ENCODE data around the gene AKAP1. TPM values are rescaled to one million over a fixed set of nuclear protein-coding genes. Genes with fewer than 3 reads are reported as not detected.
A peak's percentile ranks its signal among the peaks of the same experiment; 100 is the strongest.

The AKAP1 gene
- polyA plus RNA-seq, 3 donors: 32.5 to 37.0 (median 33.4) TPM

DNA sequence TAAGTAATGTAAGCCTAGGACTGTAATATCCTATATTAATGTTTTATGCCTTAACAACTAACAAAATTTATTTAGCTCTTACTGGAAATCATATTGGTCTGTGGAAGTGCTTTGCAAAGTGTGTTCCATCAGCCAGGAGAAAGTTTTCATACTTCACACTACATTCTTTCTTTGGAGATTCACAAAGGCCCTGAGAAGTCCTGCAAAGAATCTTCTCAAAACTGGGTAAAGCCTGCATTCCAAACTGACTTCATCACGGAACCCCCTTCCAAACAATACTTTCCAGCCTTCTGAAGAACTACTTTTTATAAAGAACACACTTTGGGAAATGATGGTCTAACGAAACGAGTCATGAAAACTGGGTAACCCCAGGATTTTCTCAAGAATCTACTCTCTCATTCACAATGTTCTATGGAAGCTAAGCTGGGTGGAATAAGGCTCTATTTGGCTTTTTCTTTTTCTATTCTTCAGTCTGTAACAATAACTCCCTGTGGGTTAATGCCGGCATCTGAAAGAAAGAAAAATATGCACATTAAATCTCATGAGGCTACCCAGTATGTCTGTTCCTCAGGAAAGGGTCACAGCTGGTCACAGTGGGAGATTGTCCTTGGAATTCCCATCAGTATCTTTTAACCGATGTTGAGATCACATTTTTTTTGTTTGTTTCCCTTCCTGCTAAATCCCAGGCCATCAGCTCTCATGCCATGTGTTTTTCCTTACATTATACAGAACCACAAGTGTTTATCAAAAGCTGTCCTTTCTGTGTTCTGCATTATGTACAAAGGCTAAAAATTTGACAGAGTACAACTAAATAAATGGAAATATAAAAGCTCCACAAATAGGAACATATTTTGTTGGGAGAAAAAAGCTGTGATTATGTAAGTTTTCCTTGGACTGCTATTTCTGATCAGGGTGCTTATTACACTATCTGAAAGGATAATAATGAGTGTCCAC is 12.8 kb upstream of the AKAP1 start:
- no peak for DNase-seq (ENCODE audit: extremely low read depth in 1 of 11, low read depth in 9 of 11, low spot score in 4 of 11)

DNA sequence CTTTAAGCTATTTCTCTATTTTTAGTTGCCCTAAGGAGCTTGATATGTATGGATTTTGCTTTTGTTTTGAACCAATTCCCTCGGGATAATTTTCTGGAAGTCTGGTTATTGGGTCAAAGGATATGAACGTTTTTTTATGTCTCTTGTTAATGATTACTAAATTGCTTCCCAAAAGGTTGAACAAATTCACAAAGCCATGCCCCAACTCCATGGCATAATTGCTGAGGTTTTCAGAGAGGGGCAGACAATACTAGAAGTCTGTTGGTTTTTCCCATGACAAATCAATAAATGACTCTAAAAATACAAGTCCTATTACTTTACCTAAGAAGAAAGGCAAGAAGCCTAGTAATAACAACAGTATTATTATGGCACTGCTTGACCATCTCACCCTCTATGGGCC is 11.4 kb upstream of the AKAP1 start:
- no peak for DNase-seq (ENCODE audit: extremely low read depth in 1 of 11, low read depth in 9 of 11, low spot score in 4 of 11)

DNA sequence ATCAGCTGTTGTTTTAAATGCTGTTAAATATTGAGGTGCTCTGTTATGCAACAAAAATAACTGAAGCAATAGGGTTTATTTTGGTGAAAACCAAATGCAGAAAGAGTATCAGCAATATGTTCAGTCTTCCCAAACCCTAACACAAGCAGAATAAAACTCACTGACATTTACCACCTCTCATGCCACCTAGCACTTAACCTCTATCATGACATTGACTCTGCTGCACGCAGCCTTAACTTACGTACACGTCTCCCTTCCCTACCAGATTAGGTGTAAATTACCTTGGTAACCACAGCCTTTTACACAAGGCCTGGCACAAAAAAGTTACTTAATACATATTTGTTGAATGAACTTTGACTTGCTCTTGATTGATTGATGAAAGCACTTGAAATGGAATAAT is 9.9 kb upstream of the AKAP1 start:
- no peak for DNase-seq (ENCODE audit: extremely low read depth in 1 of 11, low read depth in 9 of 11, low spot score in 4 of 11)

DNA sequence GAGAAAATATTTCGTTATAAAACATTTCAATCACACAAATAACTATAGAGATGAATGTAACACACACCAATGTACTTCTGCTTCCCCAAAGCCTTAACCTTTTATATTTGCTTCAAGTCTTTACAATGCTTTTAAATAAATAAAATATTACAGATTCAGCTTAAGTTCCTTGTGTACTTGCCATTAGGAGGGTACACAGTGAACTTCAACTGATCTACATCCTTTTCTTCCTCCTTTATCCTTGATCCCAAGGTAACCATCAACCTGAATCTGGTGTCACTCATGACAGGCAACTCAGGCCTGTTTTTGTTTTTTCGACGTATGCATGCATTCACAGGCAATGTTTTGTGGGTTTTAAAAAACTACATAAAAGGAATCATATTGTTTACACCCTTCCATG is 9.3 kb upstream of the AKAP1 start:
- no peak for DNase-seq (ENCODE audit: extremely low read depth in 1 of 11, low read depth in 9 of 11, low spot score in 4 of 11)

DNA sequence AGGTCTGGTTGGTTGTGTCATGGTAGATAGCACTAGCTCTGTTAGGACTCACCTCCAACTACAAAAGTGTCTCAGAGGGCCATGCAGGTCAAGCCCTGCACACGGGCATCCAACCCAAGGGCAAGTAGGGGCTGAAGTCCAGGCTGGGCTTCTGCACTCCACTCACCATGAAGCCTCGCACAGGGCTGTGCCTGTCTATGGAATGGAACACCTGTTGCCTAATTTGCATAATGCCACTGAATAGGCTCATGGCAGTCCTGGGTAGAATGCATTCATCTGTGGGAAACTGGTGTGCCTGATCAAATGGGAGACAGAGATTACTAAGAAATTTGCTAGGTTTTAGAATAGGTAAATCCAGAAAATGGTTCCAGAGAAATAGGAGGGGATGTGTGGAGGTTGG is 8.0 kb upstream of the AKAP1 start:
- DNase-seq (ENCODE audit: extremely low read depth in 1 of 11, low read depth in 9 of 11, low spot score in 4 of 11): no peak

DNA sequence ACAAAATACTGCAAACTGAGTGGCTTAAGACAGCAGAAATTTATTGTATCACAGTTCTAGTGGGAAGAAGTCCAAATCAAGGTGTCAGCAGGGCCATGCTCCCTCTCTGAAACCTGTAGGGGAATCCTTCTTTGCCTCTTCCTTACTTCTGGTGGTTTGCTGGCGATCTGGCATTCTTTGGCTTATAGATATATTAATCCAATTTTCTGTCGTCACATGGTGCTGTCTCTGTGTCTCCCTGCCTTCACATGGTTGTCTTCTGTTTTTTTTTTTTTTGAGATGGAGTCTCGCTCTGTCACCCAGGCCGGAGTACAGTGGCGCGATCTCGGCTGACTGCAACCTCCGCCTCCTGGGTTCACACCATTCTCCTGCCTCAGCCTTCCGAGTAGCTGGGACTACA is 6.8 kb upstream of the AKAP1 start:
- no peak for DNase-seq (ENCODE audit: extremely low read depth in 1 of 11, low read depth in 9 of 11, low spot score in 4 of 11)

DNA sequence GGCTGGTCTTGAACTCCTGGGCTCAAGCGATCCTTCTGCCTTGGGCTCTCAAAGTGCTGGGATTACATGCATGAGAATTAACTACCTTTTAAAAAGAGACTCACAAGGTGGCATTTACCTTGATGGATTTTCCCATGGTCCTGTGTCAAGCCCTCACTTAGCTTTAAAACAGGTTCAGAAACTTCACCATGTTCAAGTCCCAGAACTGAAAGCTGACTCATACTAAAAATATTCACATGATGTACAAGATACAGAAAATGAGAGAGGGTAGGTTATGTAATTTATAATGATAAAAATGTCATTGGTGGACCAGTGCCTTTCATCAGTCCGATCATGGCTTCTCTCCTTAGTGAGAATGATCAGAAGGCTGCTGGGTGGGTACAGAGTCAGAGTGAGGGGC is 4.3 kb upstream of the AKAP1 start:
- no peak for DNase-seq (ENCODE audit: extremely low read depth in 1 of 11, low read depth in 9 of 11, low spot score in 4 of 11)

DNA sequence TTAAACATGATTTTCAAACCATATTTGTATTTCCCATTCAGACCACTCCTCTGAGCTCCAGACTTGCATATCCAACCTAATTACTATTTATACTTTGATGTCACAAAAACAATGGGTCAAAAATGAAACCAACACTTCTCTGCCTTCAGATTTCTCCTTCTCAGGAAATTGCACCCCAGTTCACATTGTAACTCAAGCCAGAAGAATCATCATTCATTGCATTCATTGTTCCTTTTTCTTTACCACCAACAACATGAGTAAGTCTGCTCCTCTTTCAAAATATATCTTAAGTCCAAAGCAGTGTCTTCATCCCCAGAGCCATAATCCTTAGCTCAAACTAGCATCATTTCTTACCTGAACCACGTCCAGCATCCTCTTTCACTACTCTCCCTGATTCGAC is 2.6 kb upstream of the AKAP1 start:
- no peak for DNase-seq (ENCODE audit: extremely low read depth in 1 of 11, low read depth in 9 of 11, low spot score in 4 of 11)

DNA sequence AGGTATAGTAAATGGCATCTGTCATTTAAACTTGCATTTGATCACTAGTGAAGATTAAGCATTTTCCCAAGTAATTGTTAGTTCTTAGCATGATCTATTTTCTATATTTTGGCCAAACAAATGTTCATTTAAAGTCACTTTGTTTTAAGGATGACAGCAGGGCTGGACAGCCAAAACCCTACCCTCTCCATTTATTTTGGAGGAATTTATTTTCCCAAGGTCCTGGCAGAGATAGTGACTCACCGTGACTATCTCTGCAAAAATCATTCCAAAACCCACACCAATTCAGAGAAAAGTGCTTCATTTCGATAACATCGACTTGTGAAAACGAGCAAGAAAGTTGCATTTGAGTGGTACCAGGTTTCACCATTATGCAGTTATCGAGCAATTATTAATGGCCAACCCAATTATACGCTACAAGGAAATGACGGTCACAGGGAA is 665 bp upstream of the AKAP1 start:
- peak in 1 of 11 donors; percentile 73 for DNase-seq (ENCODE audit: extremely low read depth in 1 of 11, low read depth in 9 of 11, low spot score in 4 of 11)

DNA sequence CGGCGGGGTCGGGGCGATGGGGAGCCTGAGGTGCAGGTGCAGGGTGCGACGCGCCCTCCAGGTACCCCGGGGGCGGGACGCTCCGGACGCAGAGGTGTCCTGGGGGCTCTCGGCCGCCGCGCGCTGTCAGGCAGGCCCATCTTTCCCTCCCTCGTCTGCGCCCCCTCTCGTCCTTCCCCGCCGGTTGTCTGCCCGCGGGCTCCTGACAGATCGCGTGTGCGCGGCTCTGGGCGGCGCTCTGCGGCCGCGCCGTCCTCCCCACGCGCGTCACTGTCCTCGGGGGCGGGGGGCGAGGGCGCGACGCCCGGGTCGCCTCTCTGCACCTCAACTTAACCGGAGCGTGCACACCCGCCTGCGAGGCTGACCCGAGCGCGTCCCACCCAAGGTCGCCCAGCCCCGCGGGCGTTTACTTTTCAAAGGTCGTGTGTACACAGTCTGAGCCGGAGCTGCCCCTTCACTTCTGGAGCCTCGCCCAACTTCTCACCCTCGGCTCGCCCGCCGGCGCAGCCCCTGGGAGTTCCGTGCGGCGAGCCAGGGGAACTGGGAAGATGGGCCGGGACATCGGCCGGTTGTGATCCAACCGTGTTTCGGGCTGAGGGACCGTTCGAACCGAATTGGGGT is 512 bp downstream of the AKAP1 start:
- peak in 1 of 11 donors; percentile 39 for DNase-seq (ENCODE audit: extremely low read depth in 1 of 11, low read depth in 9 of 11, low spot score in 4 of 11)

DNA sequence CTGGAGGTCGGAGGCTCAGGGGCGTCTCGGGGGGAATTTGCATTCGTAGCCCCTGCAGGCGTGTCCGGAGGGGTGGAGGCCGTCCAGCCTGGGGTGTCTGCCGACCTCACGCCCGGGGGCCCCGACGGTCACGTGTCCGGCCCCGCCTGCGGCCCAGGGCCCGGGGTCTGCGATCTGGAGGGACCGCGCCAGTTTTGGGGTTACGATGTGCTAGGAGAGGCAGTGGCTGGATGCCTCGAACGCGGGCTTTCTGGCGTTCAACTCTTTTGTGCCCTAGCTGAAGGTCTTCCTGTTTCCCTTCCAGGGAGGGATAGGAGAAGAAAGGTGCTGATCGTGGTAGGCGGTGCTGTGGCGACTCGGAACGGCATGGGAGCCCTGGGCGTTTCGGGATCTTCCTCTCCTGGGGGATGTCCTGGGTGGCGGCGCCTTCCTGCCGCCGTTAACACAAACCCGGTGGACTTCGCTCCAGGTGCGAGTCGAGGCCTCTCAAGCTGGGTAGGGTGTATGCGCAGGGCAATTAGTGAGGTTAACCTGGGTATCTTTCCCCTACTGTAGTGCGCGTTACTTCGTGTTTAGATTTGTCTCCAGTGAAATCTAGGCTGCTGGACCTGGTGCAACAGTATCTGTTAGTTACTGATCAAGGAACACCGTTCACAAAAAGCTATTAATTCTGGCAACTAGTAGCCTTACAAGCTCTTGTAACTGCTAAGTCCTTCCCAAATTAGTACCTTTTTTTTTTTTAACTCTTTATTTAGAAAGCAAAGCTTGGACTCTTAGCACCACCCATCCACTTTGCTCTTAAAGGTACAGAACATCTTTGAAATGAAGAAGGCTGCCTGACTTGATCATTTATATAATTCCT is 1.3 kb downstream of the AKAP1 start:
- DNase-seq (ENCODE audit: extremely low read depth in 1 of 11, low read depth in 9 of 11, low spot score in 4 of 11): no peak

DNA sequence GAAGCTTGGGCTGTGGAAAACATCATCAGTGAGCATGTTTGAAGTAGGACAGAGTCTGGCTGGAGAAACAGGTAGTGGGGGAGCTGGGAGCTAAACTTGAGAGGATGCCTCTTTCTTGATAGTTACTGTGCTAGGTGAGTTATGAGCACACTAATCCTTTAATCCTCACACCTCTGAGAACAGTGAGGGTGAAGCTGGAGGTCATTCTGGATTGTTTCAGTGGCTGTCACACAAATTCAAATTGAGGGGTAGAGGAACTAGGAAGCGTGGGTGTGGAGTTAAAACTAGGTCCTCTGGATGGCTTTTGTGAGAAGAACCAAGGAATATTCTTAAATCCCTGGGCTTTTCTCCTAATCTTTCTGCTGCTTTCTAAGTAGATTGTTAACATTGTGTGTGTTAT is 3.3 kb downstream of the AKAP1 start:
- no peak for DNase-seq (ENCODE audit: extremely low read depth in 1 of 11, low read depth in 9 of 11, low spot score in 4 of 11)

DNA sequence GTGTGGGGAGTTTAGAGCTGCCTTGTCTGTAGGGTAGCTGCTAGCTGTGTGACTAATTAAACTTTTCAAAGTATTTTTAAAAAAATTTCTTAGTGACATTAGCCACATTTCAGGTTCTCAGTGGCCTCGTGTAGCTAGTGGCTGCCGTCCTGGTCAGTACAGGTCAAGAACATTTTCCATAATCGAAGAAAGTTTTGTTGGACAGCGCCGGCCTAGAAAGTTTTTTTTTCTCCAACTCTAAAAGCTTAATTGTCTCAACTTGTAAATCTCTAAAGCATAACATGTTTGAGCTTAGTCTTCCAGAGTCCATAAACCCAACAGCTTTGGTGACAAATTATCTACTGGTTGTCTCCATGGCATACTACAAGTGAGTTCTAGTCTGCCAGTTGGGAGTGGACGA is 4.3 kb downstream of the AKAP1 start:
- DNase-seq (ENCODE audit: extremely low read depth in 1 of 11, low read depth in 9 of 11, low spot score in 4 of 11): no peak

DNA sequence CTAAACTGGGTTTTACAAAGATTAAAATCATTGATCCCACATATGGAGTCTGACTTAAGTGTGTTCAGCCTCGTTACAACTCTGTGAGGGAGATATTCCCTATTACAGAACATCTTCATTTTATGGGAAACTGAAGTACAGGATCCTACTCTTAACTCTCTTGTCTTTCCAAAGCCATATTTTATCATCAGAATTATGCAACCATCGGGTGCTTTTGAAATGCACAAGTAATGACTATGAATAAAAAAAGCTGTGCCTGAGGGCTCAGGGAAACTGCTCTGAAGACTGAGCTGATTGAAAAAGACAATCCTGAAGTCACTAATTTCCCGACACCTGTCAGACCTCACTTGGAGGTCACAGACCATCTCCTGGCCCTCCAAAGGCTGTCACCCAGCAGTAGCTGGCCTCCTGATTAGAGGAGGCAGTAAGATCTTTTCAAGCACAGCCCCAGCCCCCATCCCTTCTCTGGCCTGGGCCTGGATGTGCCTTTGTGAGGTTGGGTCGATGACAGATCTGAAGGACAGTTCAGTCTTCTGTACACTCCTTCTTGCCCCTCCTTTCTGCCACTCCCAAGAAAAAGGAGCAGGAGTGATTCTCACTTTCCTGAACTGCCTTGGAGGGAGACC is 5.6 kb downstream of the AKAP1 start:
- DNase-seq (ENCODE audit: extremely low read depth in 1 of 11, low read depth in 9 of 11, low spot score in 4 of 11): no peak

DNA sequence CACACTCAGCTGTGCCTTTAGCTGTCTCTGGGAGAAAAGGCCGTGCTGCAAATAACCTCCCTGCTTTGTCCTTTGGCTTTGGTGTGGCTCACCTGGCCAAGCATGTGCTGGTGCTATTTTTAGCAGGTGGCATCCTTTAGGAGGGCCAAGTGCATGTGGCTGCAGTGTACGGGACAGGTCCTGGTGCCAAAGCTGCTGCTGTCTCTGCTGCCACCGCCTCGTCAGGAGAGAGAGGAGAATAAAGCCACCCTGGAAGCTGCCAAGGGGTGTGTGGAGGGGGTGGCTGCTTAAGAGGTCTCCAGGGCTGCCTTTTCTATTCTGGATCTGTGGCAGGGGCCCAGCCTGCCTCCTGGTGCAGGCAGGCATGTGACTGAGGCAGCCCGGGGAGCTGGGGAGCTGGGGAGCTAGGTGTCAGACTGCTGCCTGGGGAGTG is 6.2 kb downstream of the AKAP1 start:
- no peak for DNase-seq (ENCODE audit: extremely low read depth in 1 of 11, low read depth in 9 of 11, low spot score in 4 of 11)

DNA sequence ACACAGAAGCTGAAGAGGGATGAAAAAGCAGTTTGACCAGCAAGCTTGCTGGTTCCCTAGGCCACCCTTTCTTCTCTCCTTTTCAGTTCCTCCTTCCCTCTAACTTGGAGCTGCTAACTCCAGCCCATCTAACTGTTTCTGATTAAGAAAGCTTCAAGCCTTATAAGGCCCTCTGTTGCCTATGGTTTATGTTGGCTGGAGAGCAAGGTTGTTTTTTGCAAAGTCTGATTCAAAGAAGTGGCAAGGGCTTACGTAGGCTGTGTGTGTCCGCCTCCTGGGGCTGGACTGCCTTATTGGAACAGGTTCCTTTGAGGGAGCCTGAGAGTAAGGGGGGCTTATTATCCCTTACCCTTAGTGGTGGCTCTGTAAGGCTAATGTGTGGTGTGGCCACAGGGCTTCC is 7.1 kb downstream of the AKAP1 start:
- no peak for DNase-seq (ENCODE audit: extremely low read depth in 1 of 11, low read depth in 9 of 11, low spot score in 4 of 11)

DNA sequence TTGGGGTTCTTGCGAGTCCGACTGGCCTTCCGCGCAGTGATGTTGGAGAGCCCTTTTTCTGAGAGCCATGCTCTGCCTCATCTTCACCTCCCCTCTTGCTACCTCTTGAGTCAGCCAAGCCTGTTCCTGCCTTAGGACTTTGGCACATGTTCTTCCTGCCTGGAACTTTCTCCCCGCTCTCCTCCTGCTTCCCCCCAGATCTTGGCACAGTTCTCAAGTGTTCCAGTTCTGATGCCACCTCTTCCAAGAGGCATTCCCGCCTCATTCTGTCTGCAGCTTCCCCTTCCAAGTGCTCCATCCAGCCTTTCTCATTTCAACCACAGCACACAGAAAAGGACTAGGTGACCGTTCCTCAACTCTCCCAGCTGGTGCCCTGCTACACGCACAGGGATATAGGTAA is 7.7 kb downstream of the AKAP1 start:
- no peak for DNase-seq (ENCODE audit: extremely low read depth in 1 of 11, low read depth in 9 of 11, low spot score in 4 of 11)

DNA sequence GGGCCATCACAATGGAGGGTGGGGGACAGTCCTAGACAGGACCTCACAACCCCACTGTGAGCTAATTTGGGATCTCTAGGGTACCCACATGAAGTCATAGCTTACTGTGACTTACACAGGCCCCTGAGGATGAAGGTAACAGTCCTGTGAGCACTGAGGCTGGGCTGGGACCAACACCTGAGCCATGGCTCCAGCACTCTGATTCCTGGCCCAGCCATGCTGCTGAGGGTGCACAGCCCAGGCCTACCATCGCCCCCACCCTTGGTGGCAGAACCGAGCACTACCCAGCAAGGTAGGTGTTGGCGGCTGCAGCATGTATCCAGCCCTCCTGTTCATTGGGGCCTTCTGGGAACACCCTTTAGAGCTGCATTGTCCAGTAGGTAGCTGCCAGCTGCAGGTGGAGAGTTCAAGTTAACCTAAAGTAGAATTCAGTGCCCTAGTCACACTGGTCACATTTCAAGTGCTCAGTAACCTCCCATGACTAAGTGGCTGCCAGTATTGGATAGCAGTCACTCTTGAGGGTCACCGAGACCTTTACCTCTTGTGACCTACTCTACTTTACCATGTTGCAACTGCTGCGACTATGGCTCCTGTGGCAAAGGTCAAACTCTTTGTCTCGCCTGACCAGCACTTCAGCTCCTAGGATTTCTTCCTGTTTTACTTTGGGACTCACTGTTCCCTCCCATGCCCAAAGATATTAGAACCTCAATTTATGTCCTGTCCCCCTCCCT is 11.6 kb downstream of the AKAP1 start:
- DNase-seq (ENCODE audit: extremely low read depth in 1 of 11, low read depth in 9 of 11, low spot score in 4 of 11): no peak
